ENCODE results near the gene NUP37.
"Not testable (repeated sequence)": the region's sequence is repeated elsewhere in the genome, so short reads cannot be mapped to it uniquely, and the experiment has no call there.

DNA sequence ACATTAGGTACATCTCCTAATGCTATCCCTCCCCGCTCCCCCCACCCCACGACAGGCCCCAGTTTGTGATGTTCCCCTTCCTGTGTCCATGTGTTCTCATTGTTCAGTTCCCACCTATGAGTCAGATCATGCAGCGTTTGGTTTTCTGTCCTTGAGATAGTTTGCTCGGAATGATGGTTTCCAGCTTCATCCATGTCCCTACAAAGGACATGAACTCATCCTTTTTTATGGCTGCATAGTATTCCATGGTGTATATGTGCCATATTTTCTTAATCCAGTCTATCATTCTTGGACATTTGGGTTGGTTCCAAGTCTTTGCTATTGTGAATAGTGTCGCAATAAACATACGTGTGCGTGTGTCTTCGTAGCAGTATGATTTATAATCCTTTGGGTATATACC, 17.7 kb upstream of the NUP37 start:
- not testable (repeated sequence) for TF ChIP-seq EP300 (IDR thresholded peaks at IDR 0.05); CTCF (IDR thresholded peaks at IDR 0.05); KDM1A (IDR thresholded peaks at IDR 0.05; ENCODE audit: low read depth); RCOR1 (IDR thresholded peaks at IDR 0.05; ENCODE audit: low read depth, low read length); POLR2A (IDR thresholded peaks at IDR 0.05; ENCODE audit: low read length); TP53 (CRISPR knock-in tag; IDR thresholded peaks at IDR 0.05); CBX2 (IDR thresholded peaks at IDR 0.05; ENCODE audit: borderline replicate concordance, low read depth); CEBPB (IDR thresholded peaks at IDR 0.05)
